B cell (primary cell): ENCODE results near the gene FAM186B.

Source experiments
- CTCF ChIP-seq: fragments of 200-600 bp; IDR thresholded peaks from one replicate; pipeline ENCODE4 v1.8.0; 2022; ENCODE audit warnings: antibody characterized with exemption, mild to moderate bottlenecking
- EZH2 ChIP-seq: IDR thresholded peaks from 2 replicates; pipeline ENCODE4 v1.6.1; 2012; ENCODE audit warnings: borderline replicate concordance, low read depth, mild to moderate bottlenecking, moderate library complexity, low read length; ENCODE audit not compliant: insufficient read depth, poor library complexity, severe bottlenecking

GRCh38 chr12:49549735-49550692, 55.4 kb downstream of the FAM186B start:
- no peak for TF ChIP-seq CTCF
- no peak for TF ChIP-seq EZH2
